Memory B cell (primary cell): ENCODE results near the gene PRKD2.

Experiments used
- ATAC-seq: fragments of 150-1000 bp; cut with Tn5 transposase; 2 replicates; pipeline ENCODE4 v1.10.0; 2021; ENCODE audit warnings: low read depth, mild to moderate bottlenecking, moderate library complexity
- DNase-seq, 2 donors: peaks; one replicate each; pipeline ENCODE4 v3.0.0; 2022; ENCODE audit warnings: low spot score in 2 of 2
- H3K27ac Mint-ChIP-seq: one replicate; pipeline ENCODE4 v1.8.0; 2022; ENCODE audit warnings: mild to moderate bottlenecking, moderate library complexity, mixed read lengths
- H3K27me3 Mint-ChIP-seq: one replicate; pipeline ENCODE4 v1.8.0; 2022; ENCODE audit warnings: mixed read lengths
- H3K36me3 Mint-ChIP-seq: one replicate; pipeline ENCODE4 v1.8.0; 2022; ENCODE audit warnings: mild to moderate bottlenecking, mixed read lengths
- H3K4me1 Mint-ChIP-seq: one replicate; pipeline ENCODE4 v1.8.0; 2022; ENCODE audit warnings: mixed read lengths
- H3K4me3 Mint-ChIP-seq: one replicate; pipeline ENCODE4 v1.8.0; 2022; ENCODE audit warnings: mild to moderate bottlenecking, moderate library complexity, mixed read lengths
- H3K9me3 Mint-ChIP-seq: one replicate; pipeline ENCODE4 v1.8.0; 2022; ENCODE audit warnings: mixed read lengths

PRKD2 gene

DNA sequence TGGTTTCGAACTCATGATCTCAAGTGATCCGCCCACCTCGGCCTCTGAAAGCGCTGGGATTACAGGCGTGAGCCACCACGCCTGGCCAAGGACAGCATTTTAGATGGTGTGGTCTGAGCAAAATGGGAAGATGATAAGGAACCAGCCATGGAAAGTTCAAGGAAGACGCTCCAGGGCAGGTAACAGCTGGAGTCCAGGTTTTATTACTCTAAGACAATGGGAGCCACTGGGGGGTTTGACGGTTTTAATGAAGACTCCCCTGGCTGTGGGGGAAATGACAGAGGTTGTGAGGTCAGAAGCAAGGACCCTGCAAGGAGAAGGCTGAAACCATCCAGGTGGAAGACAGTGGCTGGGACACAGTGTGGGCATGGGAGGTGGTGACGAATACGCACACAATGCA, 20.9 kb downstream of the PRKD2 start:
- no peak for DNase-seq
- no peak overlapping the region for H3K4me3 Mint-ChIP-seq
- ATAC-seq, result no peak
- H3K27ac Mint-ChIP-seq, result peak overlapping the region; percentile 29
- H3K9me3 Mint-ChIP-seq, result no peaks in the 10 kb centered on the region
- peaks cover 50% of the 10 kb centered on the region for H3K36me3 Mint-ChIP-seq
- H3K27me3 Mint-ChIP-seq, result no peaks in the 10 kb centered on the region
- H3K4me1 Mint-ChIP-seq, result peaks cover 3% of the 10 kb centered on the region

DNA sequence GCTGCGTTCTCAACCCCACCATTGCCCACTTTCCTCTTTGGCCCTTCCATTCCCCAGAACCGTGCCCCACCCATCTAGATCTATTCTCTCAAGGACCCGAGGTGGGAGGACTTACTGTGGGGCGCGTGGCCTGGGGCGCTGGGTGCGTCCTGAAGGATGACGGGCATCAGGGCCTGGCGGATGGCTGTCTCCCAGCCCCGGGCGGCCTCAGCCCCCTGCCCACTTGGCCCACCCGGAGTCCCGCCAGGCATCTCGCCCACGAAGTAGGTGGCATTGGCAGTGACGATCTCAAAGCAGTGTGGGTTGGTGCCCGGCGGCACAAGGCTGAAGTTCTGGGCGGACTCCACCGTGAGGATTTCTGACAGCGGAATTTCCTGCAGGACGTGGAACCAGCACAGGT, 23.2 kb downstream of the PRKD2 start:
- no peak overlapping the region for H3K4me3 Mint-ChIP-seq
- H3K27me3 Mint-ChIP-seq, result no peaks in the 10 kb centered on the region
- H3K36me3 Mint-ChIP-seq, result peaks cover 60% of the 10 kb centered on the region
- no peaks in the 10 kb centered on the region for H3K9me3 Mint-ChIP-seq
- DNase-seq (no peak), ATAC-seq (no peak)
- H3K4me1 Mint-ChIP-seq, result peaks cover 3% of the 10 kb centered on the region
- no peak overlapping the region for H3K27ac Mint-ChIP-seq

DNA sequence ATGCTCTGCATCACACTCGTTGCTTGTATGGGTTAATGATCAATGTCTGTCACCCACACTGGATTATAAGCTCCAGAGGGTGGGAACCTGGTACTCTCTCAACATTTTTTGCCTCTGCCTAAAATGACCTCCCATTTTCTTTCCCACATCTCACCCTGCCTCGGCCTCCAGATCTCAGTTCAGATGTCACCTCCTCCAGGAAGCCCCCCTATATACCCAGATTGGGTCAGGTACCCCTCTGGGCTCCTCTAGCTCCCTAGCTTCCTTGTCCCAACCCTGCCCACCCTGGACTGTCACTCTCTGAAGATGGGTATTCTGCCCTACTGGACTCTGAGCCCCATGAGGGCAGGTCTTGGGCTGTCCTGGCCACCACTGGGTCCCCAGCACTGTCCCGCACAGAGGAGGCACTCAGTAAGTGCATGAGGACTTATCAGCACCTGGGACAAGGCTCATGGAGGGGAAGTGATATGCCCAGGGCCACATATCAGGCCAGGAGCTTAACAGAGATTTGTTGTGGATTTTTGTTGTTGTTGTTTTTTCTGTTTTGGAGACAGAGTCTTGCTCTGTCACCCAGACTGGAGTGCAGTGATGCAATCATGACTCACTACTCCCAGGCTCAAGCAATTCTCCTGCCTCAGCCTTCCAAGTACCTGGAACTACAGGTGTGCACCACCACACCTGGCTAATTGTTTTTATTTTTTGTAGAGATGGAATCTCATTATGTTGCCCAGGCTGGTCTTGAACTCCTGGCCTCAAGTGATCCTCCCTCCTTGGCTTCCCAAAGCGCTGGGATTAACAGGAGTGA, 23.8 kb downstream of the PRKD2 start:
- DNase-seq, result no peak
- H3K4me3 Mint-ChIP-seq, result no peak overlapping the region

DNA sequence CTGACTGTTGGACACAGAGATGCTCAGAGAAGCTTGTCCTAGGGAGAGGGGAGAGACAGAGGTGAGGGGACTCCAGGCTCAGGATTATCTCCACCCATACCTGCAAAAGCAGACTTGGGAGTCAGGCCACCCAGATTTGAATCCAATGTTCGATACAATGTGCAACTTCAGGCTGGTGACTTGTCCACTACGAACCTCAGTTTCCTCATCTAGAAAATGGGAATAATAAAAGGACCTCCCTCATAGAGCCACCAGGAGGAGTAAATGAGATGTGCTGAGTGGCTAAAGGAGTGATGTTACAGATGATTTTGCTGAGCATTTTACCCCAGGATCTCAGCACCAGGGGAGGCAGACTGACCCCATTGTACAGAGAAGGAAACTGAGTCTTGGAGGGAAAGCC, 25.0 kb downstream of the PRKD2 start:
- H3K36me3 Mint-ChIP-seq, result peaks cover 56% of the 10 kb centered on the region
- ATAC-seq (no peak), DNase-seq (no peak)
- H3K4me1 Mint-ChIP-seq, result peaks cover 3% of the 10 kb centered on the region
- H3K27me3 Mint-ChIP-seq, result no peaks in the 10 kb centered on the region
- no peak overlapping the region for H3K27ac Mint-ChIP-seq
- no peak overlapping the region for H3K4me3 Mint-ChIP-seq
- H3K9me3 Mint-ChIP-seq, result no peaks in the 10 kb centered on the region

More for the DNA sequence above, 23.8 kb downstream of the PRKD2 start:
- H3K27ac Mint-ChIP-seq, result no peak overlapping the region
- H3K36me3 Mint-ChIP-seq, result peaks cover 61% of the 10 kb centered on the region
- peaks cover 3% of the 10 kb centered on the region for H3K4me1 Mint-ChIP-seq
- no peaks in the 10 kb centered on the region for H3K27me3 Mint-ChIP-seq
- H3K9me3 Mint-ChIP-seq, result no peaks in the 10 kb centered on the region
- ATAC-seq, result no peak

DNA sequence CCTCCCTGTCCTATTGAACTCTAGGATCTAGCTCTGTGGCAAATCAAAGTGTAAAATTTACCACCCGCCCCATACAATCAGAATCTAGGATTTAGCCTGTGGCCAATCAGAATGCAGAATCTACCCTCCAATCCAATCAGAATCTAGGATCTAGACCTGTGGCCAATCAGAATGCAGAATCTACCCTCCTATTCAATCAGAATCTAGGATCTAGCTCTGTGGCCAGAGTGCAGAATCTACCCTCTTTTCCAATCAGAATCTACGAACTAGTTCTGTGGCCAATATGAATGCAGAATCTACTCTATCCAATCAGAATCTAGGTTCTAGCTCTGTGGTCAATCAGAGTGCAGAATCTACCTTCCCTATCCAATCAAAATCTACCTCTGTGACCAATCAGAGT, 25.8 kb downstream of the PRKD2 start:
- peaks cover 52% of the 10 kb centered on the region for H3K36me3 Mint-ChIP-seq
- no peak overlapping the region for H3K27ac Mint-ChIP-seq
- ATAC-seq, result no peak

DNA sequence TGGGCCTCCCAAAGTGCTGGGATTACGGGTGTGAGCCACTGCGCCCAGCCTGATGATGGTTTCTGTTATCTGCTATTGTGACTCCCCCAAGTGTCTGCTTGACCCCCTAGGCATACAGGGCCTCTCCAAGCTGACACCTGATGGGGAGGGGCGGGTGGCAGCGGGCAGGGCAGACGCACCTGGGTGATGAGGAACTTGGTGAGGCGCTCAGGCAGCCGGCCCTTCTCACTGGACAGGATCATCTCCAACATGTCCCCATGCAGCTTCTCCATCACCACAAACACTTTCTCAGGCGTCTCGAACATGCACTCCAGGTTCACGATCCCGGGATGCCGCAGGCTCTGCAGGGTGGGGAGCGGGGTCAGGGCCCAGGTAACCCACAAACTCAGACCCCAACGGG, 27.6 kb downstream of the PRKD2 start:
- Mint-ChIP-seq H3K36me3 (peaks cover 48% of the 10 kb centered on the region), H3K4me3 (no peak overlapping the region), H3K27me3 (no peaks in the 10 kb centered on the region), H3K27ac (no peak overlapping the region), H3K4me1 (peaks cover 4% of the 10 kb centered on the region), H3K9me3 (no peaks in the 10 kb centered on the region)
- ATAC-seq (no peak), DNase-seq (no peak)

More for the DNA sequence above, 25.8 kb downstream of the PRKD2 start:
- Mint-ChIP-seq H3K9me3 (no peaks in the 10 kb centered on the region), H3K4me1 (peaks cover 3% of the 10 kb centered on the region), H3K27me3 (no peaks in the 10 kb centered on the region), H3K4me3 (no peak overlapping the region)
- DNase-seq, result no peak

DNA sequence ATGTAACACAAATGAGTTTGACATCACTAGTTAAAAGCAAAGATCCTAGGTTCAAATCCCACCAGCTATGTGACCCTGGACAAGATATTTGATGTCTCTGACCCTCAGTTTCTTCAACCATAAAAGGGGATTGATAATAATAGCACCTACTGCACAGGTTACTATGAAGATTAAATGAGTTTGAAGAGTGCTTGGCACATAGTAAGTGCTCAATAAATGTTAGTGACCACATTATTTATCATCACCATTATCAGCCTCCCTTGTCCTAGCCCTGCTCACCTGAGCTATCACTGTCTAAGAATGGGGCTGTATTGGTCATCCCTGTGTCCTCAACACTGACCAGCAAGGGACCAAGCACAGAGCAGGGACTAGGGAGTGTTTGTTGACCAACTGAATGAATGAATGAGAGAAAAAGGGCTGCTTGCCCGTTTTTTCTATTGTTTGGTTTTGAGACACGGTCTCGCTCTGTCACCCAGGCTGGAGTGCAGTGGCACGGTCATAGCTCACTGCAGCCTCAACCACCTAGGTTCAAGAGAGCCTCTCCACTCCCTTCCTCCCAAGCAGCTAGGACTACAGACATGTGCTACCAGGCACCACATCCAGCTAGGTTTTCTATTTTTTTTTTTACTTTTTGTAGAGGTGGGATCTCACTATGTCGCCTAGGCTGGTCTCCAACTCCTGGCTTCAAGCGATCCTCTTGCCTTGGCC, 29.3 kb downstream of the PRKD2 start:
- H3K4me3 Mint-ChIP-seq, result no peak overlapping the region
- no peak overlapping the region for H3K27ac Mint-ChIP-seq
- H3K9me3 Mint-ChIP-seq, result no peaks in the 10 kb centered on the region
- ATAC-seq, result no peak
- H3K4me1 Mint-ChIP-seq, result peaks cover 3% of the 10 kb centered on the region
- DNase-seq, result no peak
- no peaks in the 10 kb centered on the region for H3K27me3 Mint-ChIP-seq
- H3K36me3 Mint-ChIP-seq, result peaks cover 37% of the 10 kb centered on the region

DNA sequence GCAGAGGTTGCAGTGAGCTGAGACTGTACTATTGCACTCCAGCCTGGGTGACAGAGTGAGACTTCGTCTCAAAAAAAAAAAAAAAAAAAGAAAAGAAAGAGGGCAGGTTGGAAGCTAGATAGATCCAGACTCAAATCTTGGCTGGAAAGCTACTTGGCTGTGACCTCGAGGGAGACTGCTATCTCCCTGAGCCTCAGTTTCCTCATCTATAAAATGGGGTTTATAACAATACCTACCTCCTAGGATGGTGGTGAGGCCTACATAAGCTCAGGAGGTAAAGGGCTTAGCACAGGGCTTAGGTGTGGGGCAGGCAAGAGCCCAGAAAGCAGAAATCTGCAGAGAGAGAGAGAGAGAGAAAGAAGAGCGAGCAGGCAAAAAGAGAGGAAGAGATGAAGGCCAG, 31.7 kb downstream of the PRKD2 start:
- Mint-ChIP-seq H3K27ac (no peak overlapping the region), H3K4me3 (no peak overlapping the region), H3K9me3 (no peaks in the 10 kb centered on the region), H3K4me1 (peaks cover 2% of the 10 kb centered on the region), H3K36me3 (peaks cover 19% of the 10 kb centered on the region), H3K27me3 (no peaks in the 10 kb centered on the region)
- ATAC-seq, result no peak
- no peak for DNase-seq

DNA sequence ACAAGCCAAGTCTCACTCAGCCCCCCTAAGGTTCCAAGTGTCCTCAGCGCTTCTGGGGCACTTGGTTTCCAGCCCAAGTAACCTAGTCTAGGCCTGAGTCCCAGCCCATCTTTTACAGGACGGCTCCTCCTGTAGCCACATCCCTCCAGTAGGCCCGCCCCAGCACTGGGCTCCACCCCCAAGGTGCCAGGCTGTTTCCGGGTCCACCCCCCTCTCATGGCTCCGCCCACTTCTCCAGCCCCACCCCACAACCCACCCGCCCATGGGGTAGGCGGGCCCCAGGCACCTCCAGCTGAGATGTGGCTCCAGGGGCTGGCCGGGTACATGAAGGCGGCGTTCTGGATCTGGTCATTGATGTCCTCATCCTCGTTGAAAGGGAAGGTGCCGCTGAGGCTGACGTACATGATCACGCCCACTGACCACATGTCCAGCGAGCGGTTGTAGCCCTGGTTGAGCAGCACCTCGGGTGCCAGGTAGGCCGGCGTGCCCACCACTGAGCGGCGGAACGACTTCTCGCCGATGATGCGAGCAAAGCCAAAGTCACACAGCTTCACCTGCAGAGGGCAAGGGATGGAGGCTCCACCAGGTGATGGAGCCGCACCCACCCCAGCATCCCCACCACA, 38.7 kb downstream of the PRKD2 start:
- peak; percentile 95 for ATAC-seq
- Mint-ChIP-seq H3K4me1 (peaks cover 15% of the 10 kb centered on the region), H3K9me3 (no peaks in the 10 kb centered on the region), H3K36me3 (peaks cover 37% of the 10 kb centered on the region), H3K4me3 (no peak overlapping the region), H3K27me3 (no peaks in the 10 kb centered on the region), H3K27ac (peak overlapping the region; percentile 38)
- peak; percentile 53 to 56 for DNase-seq

DNA sequence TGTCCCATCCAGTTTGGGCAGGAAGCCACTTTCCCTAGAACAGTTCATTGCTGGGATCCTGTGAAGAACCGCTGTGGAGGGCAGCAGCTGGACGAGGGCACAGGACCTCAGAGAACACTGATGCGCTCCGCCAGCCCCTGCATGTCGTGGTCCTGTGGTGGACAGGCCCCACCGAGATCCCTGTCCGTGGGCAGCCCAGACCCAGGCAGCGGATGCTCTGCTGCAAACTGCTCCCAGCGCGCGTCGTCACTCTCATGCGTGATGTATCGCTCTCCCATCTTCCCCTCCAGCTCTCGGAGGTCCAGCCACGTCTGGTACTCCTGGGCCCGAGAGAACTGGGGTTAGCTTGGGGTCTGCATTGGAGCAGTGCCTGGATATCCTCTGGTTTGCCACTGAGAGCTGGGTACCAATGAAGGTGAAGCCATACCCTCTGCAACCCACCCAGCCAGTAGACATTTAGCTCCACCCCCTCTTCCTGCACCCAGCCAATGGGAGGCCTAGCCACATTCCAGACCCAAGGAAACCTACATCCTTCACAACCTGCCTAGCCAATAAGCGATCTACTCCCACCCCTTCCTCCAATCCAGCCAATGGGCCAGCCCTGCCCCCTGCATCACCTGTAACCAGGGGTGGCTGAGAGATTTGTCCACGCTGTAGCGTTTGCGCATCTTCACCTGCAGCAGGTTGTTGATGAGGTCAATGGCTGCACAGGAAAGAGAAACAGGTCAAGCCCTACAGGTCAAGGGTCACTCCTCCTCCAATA, 42.3 kb downstream of the PRKD2 start:
- H3K36me3 Mint-ChIP-seq, result peaks cover 32% of the 10 kb centered on the region
- DNase-seq, result no peak
- no peaks in the 10 kb centered on the region for H3K27me3 Mint-ChIP-seq
- H3K9me3 Mint-ChIP-seq, result no peaks in the 10 kb centered on the region
- no peak overlapping the region for H3K27ac Mint-ChIP-seq
- H3K4me1 Mint-ChIP-seq, result peaks cover 12% of the 10 kb centered on the region
- ATAC-seq, result no peak
- H3K4me3 Mint-ChIP-seq, result no peak overlapping the region

DNA sequence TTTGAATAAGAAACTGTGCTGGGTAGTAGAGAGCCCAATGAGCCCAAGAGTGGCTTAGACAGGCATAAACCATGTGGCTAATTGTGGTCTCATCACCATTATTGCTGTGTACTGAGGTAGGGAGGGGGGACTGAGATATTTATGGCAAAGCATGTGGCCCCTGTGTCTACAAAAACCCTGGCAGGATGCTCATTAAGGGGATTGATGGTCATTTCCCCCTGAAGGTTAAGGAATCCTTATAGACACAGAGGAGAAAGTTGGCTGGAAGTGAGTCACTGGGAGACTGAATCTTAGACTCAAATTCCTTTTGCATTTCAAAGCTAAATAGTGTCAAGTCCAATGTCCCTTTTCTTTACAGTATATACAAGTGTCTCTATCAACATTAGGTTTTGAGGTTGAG, 46.1 kb downstream of the PRKD2 start:
- H3K27ac Mint-ChIP-seq, result peak overlapping the region; percentile 53

DNA sequence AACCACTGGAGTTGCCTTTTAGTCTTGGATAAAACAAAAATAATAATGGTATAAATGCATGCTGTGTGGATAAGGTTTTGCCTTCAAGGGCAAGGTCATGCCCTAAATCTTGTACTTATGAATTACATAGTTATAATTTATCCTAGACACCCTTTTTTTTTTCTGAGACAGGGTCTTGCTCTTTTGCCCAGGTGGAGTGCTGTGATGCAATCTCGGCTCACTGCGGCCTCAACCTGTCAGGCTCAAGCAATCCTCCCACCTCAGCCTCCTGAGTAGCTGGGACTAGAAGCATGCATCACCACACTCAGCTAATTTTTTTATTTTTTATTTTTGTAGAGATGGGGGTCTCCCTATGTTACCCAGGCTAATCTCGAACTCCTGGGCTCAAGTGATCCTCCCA, 48.3 kb downstream of the PRKD2 start:
- Mint-ChIP-seq H3K27me3 (no peaks in the 10 kb centered on the region), H3K4me1 (no peaks in the 10 kb centered on the region), H3K36me3 (peaks cover 7% of the 10 kb centered on the region), H3K4me3 (no peak overlapping the region), H3K27ac (no peak overlapping the region), H3K9me3 (no peaks in the 10 kb centered on the region)
- no peak for DNase-seq
- no peak for ATAC-seq

More for the DNA sequence above, 46.1 kb downstream of the PRKD2 start:
- H3K36me3 Mint-ChIP-seq, result peaks cover 15% of the 10 kb centered on the region
- H3K27me3 Mint-ChIP-seq, result no peaks in the 10 kb centered on the region
- no peaks in the 10 kb centered on the region for H3K9me3 Mint-ChIP-seq
- DNase-seq (no peak), ATAC-seq (no peak)
- H3K4me1 Mint-ChIP-seq, result peaks cover 6% of the 10 kb centered on the region
- no peak overlapping the region for H3K4me3 Mint-ChIP-seq

DNA sequence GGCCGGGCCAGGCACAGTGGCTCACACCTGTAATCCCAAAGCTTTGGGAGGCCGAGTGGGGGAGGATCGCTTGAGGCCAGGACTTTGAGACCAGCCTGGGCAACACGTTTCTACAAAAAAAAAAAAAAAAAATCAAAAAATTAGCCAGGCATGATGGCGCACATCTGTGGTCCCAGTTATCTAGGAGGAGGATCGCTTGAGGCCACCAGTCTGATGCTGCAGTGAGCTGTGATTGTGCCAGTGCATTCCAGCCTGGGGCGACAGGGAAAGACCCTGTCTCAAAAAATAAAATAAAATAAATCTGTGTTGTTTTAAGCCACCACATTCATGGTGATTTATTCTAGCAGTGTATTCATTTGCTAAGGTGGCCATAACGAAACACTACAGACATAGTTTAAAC, 51.8 kb downstream of the PRKD2 start:
- no peak overlapping the region for H3K27ac Mint-ChIP-seq
- H3K9me3 Mint-ChIP-seq, result no peaks in the 10 kb centered on the region
- no peak for ATAC-seq

More for the DNA sequence above, 51.8 kb downstream of the PRKD2 start:
- peaks cover 4% of the 10 kb centered on the region for H3K4me1 Mint-ChIP-seq
- no peak for DNase-seq
- H3K4me3 Mint-ChIP-seq, result no peak overlapping the region
- H3K27me3 Mint-ChIP-seq, result peaks cover 5% of the 10 kb centered on the region
- H3K36me3 Mint-ChIP-seq, result peaks cover under 1% of the 10 kb centered on the region
